ENCODE data around the gene TTC39A.
A peak's percentile ranks its signal among the peaks of the same experiment; 100 is the strongest.

The TTC39A gene

GRCh38 chr1:51299981-51300670 lies 30.2 kb downstream of the TTC39A start:
- H3K4me3 ChIP-seq (replicated peaks in 1 of 2; ENCODE audit: low read depth in 2 of 2, low read length in 2 of 2): no peak overlapping the region
- DNase-seq (ENCODE audit: low read depth in 2 of 2): no peak
- no peak for TF ChIP-seq CTCF (IDR thresholded peaks at IDR 0.05; ENCODE audit: low read depth, low read length)

GRCh38 chr1:51299185-51299885 lies 31.0 kb downstream of the TTC39A start:
- H3K4me3 ChIP-seq (replicated peaks in 1 of 2; ENCODE audit: low read depth in 2 of 2, low read length in 2 of 2): no peak overlapping the region
- no peak for TF ChIP-seq CTCF (IDR thresholded peaks at IDR 0.05; ENCODE audit: low read depth, low read length)
- DNase-seq (ENCODE audit: low read depth in 2 of 2): no peak

DNA sequence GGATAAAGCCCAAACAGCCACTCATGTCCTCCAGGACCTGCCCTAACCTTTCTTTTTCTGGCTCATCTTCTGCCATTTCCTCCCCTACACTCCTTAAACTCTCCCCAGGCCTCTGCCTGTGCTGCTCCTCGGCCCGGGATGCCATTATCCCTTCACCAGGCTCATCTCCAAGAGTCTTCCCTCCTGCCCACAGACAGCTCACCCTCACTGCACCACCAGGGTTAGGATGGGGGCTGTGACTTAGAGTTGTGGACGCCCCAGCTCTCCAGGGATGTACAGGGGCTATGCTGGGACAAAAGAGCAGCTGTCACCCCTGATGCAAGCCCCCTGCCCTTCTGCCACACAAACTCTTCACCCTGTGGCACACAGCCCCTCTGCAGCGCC lies 32.0 kb downstream of the TTC39A start:
- no peak for DNase-seq (ENCODE audit: low read depth in 2 of 2)
- H3K4me3 ChIP-seq (replicated peaks in 1 of 2; ENCODE audit: low read depth in 2 of 2, low read length in 2 of 2): no peak overlapping the region
- TF ChIP-seq CTCF (IDR thresholded peaks at IDR 0.05; ENCODE audit: low read depth, low read length): no peak

- H3K4me3 ChIP-seq (replicated peaks in 1 of 2; ENCODE audit: low read depth in 2 of 2, low read length in 2 of 2): no peak overlapping the region
- TF ChIP-seq CTCF (IDR thresholded peaks at IDR 0.05; ENCODE audit: low read depth, low read length): no peak
- DNase-seq (ENCODE audit: low read depth in 2 of 2): no peak
These were observed 32.7 kb downstream of the TTC39A start for GRCh38 chr1:51297401-51298321.

GRCh38 chr1:51296383-51297357 lies 33.7 kb downstream of the TTC39A start:
- TF ChIP-seq CTCF (IDR thresholded peaks at IDR 0.05; ENCODE audit: low read depth, low read length): peak; percentile 99
- peak; percentile 82 to 83 for DNase-seq (ENCODE audit: low read depth in 2 of 2)
- H3K4me3 ChIP-seq (replicated peaks in 1 of 2; ENCODE audit: low read depth in 2 of 2, low read length in 2 of 2): peak overlapping the region in 1 of 2 donors; percentile 30

GRCh38 chr1:51295926-51296325 lies 34.4 kb downstream of the TTC39A start:
- no peak for DNase-seq (ENCODE audit: low read depth in 2 of 2)
- H3K4me3 ChIP-seq (replicated peaks in 1 of 2; ENCODE audit: low read depth in 2 of 2, low read length in 2 of 2): no peak overlapping the region
- no peak for TF ChIP-seq CTCF (IDR thresholded peaks at IDR 0.05; ENCODE audit: low read depth, low read length)

Measured in cardiac fibroblast (primary cell).